ENCODE measurements around the gene GPANK1. TPM values are rescaled to one million over a fixed set of nuclear protein-coding genes. Genes with fewer than 3 reads are reported as not detected.
A peak's percentile ranks its signal among the peaks of the same experiment; 100 is the strongest.

Gene GPANK1
- polyA plus RNA-seq, 10 donors = 10.1 to 16.9 (median 12.2) TPM

DNA sequence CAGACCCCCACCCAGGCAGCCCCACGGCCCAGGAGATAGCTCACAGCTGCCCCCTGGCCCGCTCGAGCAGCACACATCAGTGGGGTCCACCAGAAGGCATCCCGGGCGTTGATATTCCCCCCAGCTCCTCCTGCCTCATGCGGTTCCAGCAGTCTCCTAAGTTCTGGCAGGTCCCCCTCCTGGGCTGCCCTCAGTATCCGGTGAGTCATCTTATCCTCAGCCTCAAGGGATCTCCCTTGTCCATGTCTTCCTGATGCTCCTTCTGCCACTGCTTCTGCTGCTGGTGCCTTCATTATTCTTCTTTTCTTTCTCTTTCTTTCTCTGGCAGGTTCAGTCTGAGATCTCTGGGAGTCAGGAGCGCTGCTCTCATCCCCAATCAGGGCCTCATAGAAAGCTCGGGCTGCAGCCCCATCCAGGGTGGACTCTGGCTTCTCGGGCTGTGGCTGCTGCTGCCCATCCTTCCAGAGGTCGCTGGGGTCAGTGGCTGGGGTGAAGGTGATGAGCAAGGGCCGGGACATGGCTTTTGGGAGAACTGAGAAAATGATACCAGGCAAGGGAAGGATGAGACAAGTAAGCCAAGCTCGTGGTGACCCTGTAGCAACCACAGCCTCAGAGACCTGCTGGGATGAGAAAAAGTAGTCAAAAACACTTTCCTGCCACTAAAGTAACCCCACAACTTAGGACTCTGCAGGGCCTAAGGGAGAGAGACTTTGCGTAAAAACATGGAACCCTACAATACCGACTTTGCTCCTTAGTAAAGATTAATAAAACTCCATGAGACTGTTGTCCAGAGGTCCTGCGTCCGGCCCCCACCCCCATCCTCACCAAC is 622 bp downstream of the GPANK1 start:
- DNase-seq = peak in 2 of 3 donors; percentile 53 to 72

DNA sequence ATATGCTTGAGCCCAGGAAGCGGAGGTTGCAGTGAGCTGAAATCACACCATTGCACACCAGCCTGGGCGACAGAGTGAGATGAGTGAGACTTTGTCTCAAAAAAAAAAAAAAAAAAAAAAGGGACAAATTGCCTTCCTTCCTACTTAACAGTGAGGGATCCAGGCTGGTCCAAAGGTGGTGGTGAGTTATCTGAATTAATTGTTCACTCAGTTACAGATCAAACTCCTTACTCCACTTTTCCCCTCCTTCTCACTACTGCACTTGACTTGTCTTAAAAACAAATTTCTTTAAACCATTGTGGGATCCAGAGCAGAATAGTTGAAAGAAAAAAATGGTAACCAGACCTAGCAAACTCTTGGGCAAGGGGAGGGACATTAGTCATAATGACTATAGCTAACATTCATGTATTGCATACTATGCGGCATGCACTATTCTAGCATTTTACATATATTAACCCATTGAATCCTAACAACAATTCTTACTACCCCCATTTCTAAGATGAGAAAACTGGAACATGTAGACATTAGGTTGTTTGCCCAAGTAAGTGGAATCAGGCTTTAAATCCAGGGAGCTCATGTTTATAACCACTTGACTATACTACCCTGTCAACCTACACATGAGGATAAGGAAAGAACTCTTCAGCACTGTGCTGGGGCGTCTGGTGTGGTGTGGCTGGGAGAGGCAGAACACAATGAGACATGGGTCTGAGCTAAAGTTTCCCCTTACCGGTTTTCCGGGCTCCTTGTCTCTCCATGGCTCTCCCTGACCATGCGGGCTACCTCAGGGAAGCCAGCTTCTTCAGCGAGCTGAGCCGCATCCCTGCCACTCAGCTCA is 1.5 kb downstream of the GPANK1 start:
- DNase-seq = no peak

DNA sequence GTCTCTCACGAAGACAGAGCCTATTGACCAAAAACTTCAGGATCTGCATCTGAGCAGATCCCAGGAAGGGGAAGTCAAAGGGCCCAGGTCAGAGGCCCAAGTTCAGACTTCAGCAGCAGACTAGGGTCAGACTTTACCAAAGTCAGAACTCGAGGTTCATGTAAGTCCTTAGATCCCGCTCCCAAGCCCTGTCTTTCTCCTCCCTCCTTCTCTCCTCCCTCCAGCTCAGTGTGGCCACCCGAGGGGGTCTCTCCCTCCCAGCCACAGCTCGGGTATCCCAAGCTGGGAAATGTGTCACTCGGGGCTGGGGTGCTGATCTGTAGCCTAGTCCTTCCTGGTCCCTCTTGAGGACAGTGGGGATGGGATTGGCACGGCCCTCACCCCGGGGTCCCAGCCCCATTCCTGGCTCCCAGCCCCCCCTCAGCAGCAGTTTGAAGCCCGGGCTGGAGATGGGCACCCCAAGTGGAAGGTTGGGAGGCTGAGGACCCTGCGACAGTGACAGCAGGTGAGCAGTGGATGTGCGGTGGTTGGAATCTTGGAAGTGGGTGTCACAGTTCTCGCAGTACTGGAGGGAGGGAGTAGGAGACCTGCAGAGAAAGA is 2.6 kb downstream of the GPANK1 start:
- no peak for DNase-seq

DNA sequence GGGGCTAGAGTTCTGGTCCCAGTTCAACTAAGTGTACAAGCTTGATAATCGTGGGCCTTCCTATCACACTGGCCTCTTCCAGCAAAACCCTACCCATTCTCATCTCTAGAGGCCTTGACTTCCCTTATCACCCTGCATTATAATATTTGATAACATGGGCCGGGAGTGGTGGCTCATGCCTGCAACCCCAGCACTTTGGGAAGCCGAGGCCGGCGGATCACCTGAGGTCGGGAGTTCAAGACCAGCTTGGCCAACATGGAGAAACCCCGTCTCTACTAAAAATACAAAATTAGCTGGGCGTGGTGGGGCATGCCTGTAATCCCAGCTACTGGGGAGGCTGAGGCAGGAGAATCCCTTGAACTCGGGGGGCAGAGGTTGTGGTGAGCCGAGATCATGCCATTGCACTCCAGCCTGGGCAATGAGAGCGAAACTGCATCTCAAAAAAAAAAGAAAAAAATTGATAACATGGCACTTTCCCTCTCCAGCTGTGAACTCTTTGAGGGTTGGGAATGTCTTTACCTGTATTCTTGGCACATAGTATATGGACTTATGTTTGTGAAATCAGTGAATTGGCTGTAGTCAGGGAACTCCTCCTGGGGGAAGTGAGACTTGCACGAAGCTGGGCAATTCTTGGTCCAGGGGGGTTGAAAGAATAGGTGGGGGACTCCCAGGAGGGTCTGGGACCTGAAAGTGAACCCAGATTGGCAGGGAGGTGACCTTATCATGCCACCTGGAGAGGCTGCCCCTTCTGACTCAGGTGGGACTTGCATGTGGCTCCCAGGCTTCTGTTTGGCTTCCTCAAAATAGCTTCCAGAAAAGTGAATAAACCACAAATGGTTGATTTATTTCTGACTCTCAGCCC is 3.3 kb downstream of the GPANK1 start:
- DNase-seq = no peak

DNA sequence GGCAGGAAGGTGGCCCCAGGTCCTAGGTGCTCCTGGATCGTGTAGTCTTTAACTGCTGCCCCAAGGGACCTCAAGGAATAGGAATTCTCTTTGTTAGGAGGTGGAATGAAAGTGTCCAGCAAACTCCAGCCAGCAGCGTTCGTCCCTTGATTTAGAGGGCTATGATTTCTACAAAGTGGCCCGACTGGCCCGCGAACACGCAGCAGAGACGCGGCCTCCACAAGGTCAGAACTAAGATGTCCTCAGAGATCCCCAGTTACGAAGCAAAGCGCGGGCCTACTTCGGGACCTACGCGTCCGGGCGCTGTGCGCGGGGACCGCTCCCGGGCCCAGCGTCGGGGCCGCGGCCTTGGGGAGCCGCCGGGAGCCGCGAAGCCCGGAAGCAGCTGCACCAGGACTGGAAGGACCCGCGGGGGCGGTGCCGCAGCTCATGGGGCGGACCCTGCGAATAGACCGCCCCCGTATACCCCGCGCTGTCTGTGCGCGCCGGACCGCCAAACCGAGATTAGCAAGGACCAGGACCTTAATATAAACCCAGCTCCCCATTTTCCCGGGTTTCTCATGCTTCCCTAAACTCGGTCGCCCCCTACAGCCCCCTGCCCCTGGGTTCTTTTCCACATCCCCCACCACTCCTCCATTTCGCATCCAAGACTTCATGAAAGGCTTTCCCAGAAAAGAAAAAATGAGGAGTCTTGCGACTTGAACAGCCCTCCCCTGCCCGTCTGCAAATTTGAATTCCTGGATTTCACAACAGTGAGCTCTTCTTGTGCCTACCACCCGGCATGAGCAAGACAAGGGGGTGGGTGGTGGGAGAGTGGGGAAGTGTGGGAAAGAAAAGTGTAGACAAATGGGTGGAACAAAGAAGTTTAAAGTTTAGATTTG is 4.2 kb downstream of the GPANK1 start, which contains the start of gene C6orf47:
Gene C6orf47 (minus strand): TSS at position 398 of the 881 bp plus-strand sequence. CDS start 831 bp downstream, outside the sequence.
- DNase-seq = peak; percentile 83 to 95 (median 90)

DNA sequence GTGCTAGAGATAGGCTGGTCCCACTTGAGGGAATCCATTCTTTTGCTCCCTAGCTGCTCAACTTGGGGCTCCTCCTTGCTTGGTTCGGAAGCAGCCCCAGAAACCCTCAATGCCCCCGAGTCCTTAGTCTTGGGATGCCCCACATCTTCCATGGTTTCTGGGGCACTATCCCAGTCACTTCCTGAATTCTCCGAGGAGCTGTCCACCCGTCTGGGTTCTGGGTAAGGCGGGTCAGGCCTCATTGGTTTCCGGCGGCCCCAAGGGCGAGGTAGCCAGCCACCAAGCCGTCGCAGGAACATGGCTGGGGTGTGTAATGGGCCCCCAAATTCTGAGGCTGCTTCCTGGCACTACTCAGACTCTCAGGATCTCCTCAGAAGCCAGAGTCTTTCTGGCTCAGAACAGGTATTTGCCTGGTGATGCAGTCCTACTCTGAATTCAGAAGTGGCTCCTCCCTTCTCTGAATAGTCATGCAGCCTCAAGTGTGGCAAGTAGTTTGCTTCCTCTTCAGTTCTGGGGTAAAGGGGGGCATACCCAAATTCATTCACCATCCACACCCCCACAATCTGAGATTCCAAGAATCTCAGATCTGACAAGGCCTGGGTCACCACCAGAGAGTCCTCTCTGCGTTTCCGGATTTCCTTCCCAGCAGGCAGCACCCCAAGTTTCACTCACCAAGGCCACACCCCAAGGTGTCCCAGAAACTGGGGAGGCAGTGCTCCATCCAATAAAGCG is 5.0 kb downstream of the GPANK1 start:
- DNase-seq = peak in 1 of 3 donors; percentile 37

DNA sequence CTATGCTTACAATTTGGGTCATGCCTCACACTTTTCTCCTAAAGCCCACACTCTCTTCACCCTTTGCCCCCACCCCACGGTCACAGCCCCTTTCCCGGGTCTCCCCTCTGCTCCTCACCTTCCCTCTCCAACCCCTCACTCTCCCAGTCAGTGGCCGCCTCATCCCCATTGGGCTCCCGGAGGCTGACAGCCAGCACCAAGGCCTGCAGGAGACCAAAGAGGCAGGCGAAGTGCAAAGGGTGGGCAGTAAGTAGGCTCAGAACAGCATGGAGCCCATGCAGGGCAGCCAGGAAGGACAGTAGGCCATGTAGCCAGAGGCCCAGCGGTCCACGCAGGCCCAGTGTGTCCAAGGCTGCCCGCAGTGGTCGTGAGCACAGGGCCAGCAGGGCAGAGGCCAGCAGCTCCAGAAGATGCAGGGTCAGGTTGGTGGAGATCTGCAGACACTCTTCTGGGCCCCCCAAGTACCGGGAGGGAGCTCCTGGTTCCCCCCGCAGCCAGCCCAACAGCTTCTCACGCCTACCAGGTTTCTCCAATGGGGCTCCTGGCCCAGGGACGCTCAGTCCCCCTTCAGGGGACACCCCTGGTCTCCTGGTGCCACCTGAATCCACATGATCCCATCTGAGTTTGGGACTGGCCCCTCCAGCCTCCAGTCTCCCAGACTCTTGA is 5.7 kb downstream of the GPANK1 start:
- DNase-seq = no peak

DNA sequence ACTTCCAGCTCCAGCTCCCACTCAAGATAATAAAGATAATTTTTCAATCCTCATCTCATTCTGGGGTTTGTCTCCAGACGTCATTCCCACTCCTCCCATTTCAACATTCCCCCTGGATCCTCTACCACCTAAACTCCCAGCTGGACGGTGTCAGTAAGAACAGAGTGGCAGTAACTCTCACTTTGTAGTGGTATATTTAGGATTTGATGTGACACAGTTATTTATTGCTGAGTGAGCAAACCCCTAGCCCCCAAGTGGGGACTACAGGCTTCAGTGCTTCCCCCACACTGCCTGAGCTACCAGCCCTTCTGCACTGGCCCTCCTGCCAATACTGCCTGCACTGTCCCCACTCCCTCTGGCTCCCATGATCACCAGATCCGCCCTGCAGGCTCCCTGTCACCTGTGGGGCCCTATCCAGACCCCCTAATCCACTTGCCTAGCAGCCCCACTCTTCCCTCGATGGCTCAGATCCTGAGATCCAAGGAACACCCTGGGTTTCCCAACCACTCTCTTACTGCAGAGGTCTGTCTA is 6.6 kb downstream of the GPANK1 start:
- no peak for DNase-seq

DNA sequence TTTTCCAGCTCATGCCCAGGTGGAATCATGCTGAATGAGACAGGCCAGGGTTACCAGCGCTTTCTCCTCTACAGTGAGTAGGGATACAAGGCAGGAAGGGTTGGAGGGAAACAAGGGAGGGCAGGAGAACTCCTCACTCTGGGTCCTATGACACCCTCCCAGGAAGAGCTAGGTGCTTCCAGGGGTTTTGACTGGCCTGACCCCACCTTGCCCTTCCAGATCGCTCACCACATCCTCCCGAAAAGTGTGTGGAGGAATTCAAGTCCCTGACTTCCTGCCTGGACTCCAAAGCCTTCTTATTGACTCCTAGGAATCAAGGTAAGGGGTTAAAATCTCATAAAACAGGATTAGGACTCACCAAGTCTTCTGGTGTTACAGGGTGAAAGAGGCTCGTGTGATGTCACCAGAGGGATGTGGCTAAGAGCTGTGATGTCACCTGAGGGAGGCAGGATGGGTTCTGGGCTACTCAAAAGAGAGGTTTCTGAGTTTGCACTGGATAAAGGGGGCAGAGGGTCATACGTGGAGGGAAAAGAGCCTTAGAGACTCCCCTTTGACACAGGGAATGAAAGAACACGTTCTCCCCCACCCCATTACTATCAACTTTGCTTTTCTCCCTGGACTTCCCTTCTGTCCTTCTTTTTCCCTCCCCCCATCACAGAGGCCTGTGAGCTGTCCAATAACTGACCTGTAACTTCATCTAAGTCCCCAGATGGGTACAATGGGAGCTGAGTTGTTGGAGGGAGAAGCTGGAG is 7.2 kb downstream of the GPANK1 start:
- DNase-seq = no peak

DNA sequence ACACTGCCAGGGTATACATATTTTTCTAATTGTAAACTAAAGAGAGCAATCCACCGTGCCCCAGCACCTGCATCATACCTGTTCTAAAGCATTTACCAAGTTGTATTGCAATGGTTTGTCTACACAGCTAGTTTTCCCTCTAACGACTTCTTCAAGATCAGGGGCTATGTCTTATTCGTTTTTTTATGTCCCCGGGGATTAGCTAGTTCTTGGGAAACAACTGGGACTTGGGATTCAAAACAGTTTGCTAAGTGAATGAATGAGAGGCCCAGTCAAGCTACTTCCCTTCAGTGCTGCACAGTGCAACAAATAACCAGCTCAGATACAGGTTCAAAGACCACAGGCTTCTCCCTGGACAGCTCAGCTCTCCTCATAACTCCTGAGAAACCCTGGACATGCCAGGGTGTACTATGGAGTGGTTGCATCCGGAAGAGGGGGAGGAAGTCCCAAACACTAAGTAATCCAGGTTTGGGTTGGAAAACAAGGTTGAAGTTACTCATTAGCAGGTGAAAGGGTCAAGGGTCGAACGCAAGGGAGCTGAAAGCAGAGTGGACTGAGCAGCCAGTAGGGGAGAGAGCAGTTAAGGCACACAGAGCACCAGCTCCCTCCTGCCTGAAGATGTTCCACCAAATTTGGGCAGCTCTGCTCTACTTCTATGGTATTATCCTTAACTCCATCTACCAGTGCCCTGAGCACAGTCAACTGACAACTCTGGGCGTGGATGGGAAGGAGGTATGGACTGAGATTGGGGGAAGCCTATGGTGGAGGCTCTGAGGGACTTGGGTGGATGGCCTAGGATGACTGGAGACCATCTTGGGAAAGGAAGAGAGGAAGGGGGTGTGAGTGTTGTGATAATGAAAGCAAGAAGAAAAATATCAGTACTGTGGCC is 9.2 kb downstream of the GPANK1 start, which contains the start of gene APOM:
Gene APOM (plus strand): TSS at position 546 of the 889 bp plus-strand sequence. CDS start 73 bp downstream, at position 619.
- DNase-seq = no peak

DNA sequence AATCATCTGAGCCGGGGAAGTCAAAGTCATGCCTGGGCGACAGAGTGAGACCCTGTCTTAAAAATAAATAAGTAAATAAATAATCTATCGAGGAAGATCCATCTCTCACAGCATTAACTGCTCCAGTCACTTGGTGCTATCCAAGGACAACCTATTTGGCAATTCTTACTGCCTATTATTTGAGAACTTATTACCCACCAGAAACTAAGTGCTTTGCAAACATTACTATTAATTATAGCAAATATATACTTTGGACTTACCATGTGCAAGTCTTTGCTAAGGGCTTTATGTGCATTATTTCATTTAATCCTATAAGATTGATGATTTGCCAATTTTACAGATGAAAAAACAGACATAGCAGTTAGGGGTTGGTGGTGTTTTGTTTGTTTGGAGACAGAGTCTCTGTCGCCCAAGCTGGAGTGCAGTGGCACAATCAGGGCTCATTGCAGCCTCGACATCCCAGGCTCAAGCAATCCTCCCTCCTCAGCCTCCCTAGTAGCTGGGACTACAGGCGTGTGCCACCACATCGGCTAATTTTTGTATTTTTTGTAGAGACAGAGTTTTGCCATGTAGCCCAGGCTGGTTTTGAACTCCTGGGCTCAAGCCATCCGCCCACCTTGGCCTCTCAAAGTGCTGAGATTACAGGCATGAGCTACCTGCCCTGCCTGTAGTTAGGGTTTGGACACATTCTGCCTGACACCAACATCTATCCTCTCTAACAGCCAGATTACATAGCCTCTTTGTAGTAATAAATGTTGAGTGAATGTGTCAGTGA is 10.0 kb downstream of the GPANK1 start:
- no peak for DNase-seq

DNA sequence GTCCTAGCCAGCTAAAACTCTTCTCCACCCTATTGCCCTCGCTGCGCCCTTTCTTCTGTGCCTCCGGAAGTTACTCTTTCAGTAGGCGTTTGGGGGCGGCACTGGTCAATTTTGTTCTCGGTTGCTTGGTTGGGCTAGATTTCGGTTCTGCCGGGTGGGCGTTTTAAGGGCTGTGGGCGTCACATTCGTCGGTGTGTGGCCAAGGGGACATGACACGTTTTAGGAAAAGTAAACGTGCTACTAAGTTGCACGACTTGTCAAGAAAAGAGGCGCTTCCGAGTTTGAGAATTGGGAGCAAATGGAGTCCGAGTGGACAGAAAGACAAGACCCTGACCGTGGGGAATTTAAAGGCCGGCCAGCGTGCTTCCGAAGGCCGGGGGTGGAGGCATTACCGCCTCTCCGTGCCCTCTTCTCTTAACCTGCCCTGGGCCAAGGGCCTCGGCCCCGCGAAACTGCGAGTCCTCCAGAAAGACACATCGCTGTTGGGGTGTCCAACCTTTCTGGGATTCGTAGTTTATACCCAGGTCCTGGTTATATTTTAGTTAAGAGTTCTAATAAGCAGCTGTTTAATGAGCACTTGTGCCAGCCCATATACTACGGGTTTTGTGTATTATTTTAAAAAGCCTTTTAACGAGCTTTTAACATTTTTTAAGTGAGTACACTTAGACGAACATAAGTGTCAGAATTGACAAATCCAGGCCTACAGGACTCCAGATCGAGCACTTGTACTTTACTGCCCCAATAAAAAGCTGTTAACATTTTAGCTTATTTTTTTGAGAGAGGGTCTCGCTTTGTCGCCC is 11.7 kb downstream of the GPANK1 start:
- DNase-seq = no peak

DNA sequence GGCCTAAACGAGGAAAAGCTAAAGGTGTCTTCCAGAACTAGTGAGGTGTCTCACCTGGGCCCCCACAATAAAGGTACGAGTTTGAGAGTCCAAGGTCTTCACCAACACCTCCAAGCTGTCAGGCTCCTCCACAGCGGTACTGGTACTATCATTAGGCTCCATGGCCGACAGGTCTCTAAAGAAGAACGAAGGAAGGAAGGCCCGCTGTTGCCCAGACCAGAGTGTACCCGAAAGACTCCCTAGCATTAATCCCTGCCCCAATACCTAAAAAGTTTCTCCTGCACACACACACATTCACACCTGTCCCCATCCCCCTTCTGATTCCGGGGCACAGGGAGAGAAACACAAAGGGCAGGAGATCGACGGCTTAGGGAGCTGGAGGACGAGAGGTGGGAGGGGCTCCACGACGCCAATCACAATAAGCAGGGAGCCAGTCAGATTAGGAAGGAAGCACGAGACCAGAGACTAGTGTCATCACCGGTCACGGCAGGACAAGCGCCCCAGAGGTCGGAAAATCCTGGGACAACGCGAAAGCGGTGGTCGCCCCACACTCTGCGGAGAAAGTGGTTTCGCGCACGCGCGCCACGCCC is 13.1 kb downstream of the GPANK1 start:
- peak in 1 of 3 donors; percentile 62 for DNase-seq

DNA sequence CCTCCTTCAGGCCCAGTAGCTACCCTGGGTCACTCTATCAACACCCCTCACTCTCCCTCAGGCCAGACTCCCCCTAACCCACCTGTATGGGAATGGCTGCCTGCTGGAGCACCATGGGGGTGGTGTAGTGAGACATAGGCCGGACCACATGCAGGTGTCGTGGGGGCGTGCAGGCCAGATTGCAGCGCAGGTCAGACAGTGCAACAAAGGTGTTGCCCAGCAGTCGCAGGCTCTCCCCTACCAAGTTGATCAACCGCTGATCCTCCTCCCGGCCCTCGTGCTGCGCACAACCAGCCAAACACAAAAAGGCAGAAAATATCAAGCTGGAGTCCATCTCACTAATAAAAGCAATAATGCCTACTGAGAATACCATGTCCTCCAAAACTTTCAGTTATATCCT is 19.5 kb downstream of the GPANK1 start:
- DNase-seq = no peak

Measured in muscle of back (tissue), 11 donors.